ENCODE data around the gene TMEM151A.
"Not testable (repeated sequence)": the region's sequence is repeated elsewhere in the genome, so short reads cannot be mapped to it uniquely, and the experiment has no call there.

The TMEM151A gene

DNA sequence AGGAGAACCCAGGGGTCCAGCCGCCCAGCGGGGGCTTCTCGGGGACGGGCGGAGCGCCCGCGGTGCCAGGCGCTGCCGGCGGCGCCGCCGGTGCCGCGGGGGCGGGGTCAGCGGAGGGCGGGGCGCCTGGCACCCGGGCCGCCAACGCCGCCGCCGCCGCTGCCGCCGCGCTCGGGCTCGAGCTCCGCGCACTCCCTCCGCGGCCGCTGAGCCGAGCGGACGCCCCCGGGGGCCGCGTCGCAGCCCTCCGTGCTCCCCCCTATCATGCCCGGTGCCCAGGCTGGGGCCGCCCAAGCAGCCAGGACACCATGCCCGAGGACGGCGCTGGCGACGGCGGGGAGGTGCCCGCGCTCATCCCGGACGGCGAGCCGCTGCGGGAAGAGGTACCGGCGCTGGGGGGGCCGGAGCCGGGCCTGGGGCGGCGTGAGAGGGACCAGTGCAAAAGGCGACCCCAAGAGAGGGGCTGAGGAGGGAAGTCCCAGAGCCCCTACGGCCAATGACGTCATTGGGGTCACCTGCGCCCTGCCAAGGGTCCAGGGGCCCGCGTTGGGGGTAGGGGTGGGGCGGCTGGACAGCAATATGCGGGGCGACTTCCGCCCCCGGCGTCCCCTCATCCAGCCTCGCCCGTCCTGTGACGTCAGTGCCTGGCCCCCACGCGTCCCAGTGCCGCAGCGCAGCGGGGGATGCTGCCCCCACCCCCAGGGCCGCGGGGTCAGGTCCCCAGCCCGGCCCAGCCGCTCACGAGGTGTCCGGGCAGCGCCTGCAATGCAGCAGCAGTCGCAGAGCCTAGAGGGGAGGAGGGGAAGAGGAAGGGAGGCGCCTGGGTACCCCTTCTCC lies at the start of gene TMEM151A:
TMEM151A (plus strand) TSS at position 189 of the 837 bp plus-strand sequence; CDS start at position 309, 120 bp downstream.
- no peak for DNase-seq (ENCODE audit: extremely low read depth in 1 of 2, low read depth in 1 of 2)

GRCh38 chr11:66242095-66242765 lies 49.5 kb upstream of the TMEM151A start:
- DNase-seq (ENCODE audit: extremely low read depth in 1 of 2, low read depth in 1 of 2) = no peak

DNA sequence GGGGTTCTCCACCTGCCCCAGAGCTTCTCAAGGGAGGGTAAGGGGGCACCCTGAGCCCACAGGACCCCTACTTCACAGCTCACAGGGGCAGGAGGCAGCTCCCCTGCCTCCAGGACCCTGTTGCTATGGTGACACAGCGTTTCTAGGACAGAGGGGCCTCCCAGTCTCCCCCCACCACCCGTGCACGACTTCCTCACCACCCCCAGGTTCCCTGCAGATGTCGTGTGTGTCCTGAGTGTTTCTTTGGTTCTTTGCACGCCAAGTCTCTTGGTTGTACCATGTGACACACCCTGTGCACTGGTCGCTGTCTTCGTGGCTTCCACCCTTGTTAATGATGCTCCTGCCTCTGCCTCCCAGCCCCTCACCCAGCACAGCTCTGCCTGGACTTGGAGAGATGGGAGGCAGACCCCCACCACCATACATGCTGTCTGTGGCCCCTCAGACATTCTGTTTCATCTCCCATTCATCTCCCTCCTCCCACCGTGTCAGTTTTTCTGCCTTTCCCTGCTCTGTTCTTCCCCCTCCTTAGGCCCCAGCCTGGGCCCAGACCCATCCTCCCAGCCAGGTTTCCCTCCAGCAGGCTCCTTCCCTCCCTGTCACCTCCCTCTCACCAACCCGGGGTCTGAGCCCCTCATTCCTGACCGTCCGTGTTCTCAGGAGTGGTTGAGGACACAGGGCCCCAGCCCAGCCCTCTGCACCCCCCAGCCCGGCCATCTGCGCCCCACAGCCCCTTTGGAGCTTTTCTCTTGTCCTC lies 47.7 kb upstream of the TMEM151A start:
- DNase-seq (ENCODE audit: extremely low read depth in 1 of 2, low read depth in 1 of 2) = no peak

DNA sequence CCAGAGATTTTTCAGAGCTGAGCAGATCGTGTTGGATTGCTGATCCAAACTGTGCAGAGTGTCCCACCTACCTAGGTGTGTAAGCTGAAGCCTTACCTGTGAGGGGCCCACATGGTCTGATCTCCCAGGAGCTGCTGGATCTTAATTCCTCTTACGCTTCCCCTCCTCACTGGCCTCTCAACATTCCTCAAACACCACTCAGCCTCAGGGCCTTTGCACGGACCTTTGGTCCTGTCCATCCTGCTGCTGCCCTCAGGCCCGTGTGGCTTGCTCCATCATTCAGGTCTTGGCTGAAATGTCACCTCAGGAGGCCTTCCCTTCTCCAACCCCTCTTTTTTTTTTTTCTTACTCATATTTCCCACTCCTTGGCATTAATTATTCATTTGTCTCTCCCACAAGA lies 44.4 kb upstream of the TMEM151A start:
- no peak for DNase-seq (ENCODE audit: extremely low read depth in 1 of 2, low read depth in 1 of 2)

GRCh38 chr11:66247801-66248200 lies 43.9 kb upstream of the TMEM151A start:
- DNase-seq (ENCODE audit: extremely low read depth in 1 of 2, low read depth in 1 of 2) = no peak

DNA sequence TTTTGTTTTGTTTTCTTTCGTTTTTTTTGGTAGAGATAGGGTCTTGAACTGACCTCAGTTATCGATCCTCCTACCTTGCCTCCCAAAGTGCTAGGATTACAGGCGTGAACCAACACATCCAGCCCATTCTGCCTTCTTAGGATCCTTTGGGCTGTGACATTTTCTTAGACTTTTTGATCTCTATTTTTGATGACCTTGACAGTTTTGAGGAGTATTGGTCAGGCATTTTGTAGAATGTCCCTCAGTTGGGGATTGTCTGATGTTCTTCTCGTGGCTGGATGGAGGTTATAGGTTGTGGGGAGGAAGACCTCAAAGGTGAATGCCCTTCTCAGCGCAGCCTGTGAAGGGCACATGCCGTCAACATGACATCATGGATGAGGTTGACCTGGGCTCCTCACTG lies 42.8 kb upstream of the TMEM151A start:
- no peak for DNase-seq (ENCODE audit: extremely low read depth in 1 of 2, low read depth in 1 of 2)

DNA sequence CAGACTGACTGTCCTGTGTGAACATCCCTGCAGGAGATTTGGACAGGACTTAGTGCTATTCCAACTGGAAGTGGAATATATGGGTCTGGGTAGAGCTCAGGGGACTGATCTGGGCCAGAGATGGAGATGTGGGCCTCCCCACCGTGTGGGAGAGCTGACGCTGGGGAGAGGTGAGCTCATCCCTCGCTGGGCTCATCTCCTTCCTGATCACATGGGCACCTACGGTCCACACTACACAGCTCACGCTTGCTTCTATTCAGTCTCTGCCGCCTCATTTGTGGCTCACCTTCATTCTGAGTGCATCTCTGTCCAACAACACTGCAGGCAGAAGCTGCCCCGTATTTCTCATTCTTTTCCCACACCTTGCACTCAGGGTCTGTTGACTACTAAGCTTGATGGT lies 39.9 kb upstream of the TMEM151A start:
- no peak for DNase-seq (ENCODE audit: extremely low read depth in 1 of 2, low read depth in 1 of 2)

- not testable (repeated sequence) for DNase-seq (ENCODE audit: extremely low read depth in 1 of 2, low read depth in 1 of 2)
Observed at GRCh38 chr11:66253081-66253480, 38.6 kb upstream of the TMEM151A start.

DNA sequence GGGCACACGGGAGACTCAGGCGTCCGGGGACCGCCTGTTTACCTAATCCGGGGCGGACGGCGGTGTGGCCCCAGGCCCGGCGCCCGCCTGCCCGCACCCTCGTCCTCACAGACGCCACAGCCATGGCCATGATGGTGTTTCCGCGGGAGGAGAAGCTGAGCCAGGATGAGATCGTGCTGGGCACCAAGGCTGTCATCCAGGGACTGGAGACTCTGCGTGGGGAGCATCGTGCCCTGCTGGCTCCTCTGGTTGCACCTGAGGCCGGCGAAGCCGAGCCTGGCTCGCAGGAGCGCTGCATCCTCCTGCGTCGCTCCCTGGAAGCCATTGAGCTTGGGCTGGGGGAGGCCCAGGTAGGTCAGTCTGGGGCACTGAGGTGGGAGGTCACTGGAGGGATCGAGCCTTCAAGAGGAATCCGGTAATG lies 33.2 kb upstream of the TMEM151A start:
- DNase-seq (ENCODE audit: extremely low read depth in 1 of 2, low read depth in 1 of 2) = no peak

- no peak for DNase-seq (ENCODE audit: extremely low read depth in 1 of 2, low read depth in 1 of 2)
Observed at GRCh38 chr11:66259225-66259624, 32.5 kb upstream of the TMEM151A start.

DNA sequence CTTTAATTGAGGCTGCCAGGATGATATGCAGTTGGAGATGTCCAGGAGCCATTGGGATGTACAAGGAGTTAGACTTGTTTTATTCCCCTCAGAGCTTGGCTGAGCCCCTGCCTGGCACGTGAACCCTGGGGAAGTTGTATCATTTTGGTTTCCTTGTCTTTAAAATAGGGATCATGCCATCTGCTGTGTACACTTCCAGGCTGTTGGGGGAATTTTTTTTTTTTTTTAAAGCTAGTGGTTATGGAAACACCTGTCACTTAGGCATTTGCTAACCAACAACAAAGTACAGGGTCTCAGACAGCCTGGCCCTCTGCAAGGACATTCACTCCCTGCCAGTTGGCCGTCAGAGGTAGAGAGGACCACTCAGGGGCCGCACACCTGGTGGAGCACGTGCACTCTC lies 31.7 kb upstream of the TMEM151A start:
- DNase-seq (ENCODE audit: extremely low read depth in 1 of 2, low read depth in 1 of 2) = no peak

DNA sequence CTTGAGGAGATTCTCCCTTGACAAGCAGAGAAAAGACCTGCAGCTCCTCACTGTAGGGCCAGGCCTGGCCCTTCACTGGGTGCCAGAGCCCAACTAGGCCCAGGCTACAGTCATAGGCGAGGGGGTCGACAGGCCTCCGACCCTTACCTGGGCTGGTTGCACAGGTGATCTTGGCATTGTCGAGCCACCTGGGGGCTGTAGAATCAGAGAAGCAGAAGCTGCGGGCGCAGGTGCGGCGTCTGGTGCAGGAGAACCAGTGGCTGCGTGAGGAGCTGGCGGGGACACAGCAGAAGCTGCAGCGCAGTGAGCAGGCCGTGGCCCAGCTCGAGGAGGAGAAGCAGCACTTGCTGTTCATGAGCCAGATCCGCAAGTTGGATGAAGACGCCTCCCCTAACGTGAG lies 30.1 kb upstream of the TMEM151A start:
- no peak for DNase-seq (ENCODE audit: extremely low read depth in 1 of 2, low read depth in 1 of 2)

- no peak for DNase-seq (ENCODE audit: extremely low read depth in 1 of 2, low read depth in 1 of 2)
Observed at GRCh38 chr11:66262191-66262590, 29.5 kb upstream of the TMEM151A start.

GRCh38 chr11:66262696-66263095 lies 29.0 kb upstream of the TMEM151A start:
- DNase-seq (ENCODE audit: extremely low read depth in 1 of 2, low read depth in 1 of 2) = no peak

DNA sequence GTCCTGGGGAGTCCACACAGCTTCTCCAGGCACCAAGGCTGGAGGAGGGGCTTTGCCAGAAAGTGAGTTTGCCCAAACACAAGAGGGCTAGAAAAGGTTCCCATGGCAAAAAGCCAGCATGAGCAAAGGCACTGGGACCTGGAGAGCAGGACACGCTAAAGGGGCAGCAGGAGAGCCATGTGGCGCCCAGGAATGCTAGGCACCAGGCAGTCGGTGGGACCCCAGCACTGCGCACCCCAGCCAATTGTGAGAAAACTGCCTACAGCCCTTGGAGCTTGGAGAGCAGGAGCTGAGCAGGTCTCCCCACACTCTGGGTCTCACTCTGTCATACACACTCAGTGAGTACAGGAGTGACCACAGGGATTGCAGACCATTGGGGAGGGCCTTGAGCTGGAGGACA lies 28.5 kb upstream of the TMEM151A start:
- DNase-seq (ENCODE audit: extremely low read depth in 1 of 2, low read depth in 1 of 2) = no peak

DNA sequence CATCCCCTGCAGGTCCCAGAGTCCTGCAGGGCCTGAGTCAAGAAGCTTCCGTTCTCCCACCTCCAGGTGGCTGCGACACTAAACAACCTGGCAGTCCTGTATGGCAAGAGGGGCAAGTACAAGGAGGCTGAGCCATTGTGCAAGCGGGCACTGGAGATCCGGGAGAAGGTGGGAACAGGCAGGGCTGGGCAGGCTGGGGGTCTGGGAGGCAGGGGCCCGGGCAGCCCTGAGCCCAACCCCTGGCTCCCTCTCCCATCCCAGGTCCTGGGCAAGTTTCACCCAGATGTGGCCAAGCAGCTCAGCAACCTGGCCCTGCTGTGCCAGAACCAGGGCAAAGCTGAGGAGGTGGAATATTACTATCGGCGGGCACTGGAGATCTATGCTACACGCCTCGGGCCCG lies 27.9 kb upstream of the TMEM151A start:
- DNase-seq (ENCODE audit: extremely low read depth in 1 of 2, low read depth in 1 of 2) = no peak

GRCh38 chr11:66264383-66264782 lies 27.3 kb upstream of the TMEM151A start:
- DNase-seq (ENCODE audit: extremely low read depth in 1 of 2, low read depth in 1 of 2) = no peak

DNA sequence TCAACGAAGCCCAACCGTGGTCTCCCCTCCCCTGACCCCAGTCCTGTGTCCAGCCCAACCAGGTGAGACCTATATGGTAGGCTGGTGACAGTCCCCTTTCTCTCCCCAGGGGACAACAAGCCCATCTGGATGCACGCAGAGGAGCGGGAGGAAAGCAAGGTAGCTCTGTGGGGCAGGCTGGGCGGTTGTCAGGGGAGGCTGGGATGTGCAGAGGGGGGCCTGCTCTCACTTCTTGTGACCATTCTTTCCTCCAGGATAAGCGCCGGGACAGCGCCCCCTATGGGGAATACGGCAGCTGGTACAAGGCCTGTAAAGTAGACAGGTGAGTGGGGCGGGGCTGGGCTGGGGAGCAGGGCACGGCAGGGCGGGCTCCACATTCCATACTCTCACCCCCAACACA lies 26.8 kb upstream of the TMEM151A start:
- DNase-seq (ENCODE audit: extremely low read depth in 1 of 2, low read depth in 1 of 2) = peak in 1 of 2 donors; percentile 25

DNA sequence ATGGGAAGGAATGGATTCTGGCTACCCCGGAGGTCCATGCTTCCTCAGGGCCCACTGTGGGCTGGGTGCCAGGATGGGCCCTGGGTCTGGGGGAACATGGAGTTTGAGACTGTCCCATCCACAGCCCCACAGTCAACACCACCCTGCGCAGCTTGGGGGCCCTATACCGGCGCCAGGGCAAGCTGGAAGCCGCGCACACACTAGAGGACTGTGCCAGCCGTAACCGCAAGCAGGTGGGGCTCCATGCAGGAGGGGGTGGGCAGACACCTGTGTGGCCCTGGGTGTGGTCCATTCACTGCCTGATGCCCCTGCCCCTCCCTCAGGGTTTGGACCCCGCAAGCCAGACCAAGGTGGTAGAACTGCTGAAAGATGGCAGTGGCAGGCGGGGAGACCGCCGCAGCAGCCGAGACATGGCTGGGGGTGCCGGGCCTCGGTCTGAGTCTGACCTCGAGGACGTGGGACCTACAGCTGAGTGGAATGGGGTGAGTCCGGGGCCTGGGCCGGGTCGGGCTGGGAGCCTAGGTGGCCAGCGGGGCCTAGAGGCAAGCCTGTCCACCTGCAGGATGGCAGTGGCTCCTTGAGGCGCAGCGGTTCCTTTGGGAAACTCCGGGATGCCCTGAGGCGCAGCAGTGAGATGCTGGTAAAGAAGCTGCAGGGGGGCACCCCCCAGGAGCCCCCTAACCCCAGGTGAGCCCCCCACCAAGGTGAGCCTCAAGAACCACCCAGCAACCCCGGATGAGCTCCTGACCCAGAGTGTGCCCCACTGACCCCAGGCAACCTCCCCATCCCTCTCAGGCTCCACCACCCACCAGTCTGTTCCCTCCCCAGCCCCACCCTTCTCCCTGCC lies 25.9 kb upstream of the TMEM151A start:
- no peak for DNase-seq (ENCODE audit: extremely low read depth in 1 of 2, low read depth in 1 of 2)

GRCh38 chr11:66266378-66267038 lies 25.2 kb upstream of the TMEM151A start:
- no peak for DNase-seq (ENCODE audit: extremely low read depth in 1 of 2, low read depth in 1 of 2)

Data from stimulated activated CD8-positive, alpha-beta memory T cell treated with anti-CD3 and anti-CD28 coated beads, Interleukin-7, amount 100 ng/mL, for 48 hours (primary cell).